ENCODE data around the gene NANOS2.
"Not testable (repeated sequence)": the region's sequence is repeated elsewhere in the genome, so short reads cannot be mapped to it uniquely, and the experiment has no call there.

Gene NANOS2

DNA sequence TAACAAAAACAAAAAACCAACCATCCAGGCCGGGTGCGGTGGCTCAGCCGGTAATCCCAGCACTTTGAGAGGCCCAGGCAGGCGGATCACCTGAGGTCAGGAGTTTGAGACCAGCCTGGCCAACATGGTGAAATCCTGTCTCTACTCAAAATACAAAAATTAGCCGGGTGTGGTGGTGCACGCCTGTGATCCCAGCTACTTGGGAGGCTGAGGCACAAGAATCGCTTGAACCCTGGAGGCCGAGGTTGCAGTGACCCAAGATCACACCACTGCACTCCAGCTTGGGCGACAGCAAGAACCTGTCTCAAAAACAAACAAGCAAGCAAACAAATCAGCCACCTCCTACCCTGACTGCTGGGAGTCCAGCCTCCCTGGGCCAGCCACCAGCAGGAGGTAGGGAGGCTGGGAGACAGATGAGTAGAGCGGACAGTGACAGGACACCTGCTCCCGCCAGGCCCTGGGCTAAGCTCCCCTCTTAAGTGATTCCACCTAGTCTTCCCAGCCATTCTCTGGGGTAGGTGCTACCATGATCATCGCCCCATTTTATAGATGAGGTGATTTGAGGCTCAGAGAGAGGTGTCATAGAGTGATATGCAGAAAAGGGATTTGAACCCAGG lies 18.5 kb downstream of the NANOS2 start:
- DNase-seq (ENCODE audit: low read depth, low spot score) = not testable (repeated sequence)

DNA sequence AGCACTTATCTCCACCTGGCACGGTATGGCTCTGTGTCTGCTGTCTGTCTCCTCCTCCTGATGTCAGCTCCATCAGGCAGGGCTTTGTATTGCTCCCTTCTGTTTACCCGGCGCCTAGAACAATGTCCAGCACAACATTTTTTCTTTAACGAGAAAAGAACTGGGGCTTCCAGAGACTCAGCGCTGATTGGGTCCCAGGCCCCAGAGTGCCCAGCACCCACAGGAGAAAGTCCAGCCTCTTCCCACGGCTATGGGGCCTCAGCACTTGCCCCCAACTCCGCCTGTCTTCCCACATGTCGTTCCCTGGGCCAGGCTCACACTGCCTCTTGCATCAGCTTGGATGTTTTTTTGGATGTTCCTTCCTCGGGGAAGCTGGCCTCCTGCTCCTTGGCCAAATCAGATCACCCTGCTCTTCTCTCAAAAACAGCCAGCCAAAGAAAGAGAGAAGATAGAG lies 19.0 kb downstream of the NANOS2 start:
- DNase-seq (ENCODE audit: low read depth, low spot score) = no peak

GRCh38 chr19:45890877-45891276 lies 23.7 kb downstream of the NANOS2 start:
- DNase-seq (ENCODE audit: low read depth, low spot score) = no peak

GRCh38 chr19:45889210-45889885 lies 25.2 kb downstream of the NANOS2 start:
- no peak for DNase-seq (ENCODE audit: low read depth, low spot score)

DNA sequence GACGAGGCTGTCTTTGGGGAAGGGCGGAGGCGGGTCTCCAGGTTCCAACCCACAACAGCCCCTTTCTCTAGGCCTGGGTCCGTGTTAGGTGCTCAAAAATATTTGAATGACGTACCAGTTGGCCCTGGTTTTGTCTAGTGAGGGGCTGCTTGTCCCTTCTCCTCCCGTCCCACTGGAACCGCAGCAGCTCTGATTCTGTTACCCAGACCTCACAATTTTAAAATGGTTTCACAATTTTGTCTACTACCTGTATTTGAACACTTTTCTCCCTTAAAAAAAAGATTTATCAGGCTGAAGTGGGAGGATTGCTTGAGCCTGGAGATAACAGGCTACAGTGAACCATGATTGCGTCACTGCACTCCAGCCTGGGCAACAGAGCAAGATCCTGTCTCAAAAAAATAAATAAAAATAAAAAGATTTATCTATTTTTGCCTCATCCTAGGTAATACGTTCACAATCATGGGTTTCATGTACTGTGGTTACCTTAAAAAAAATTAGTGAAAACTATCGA lies 27.3 kb downstream of the NANOS2 start:
- DNase-seq (ENCODE audit: low read depth, low spot score) = no peak

DNA sequence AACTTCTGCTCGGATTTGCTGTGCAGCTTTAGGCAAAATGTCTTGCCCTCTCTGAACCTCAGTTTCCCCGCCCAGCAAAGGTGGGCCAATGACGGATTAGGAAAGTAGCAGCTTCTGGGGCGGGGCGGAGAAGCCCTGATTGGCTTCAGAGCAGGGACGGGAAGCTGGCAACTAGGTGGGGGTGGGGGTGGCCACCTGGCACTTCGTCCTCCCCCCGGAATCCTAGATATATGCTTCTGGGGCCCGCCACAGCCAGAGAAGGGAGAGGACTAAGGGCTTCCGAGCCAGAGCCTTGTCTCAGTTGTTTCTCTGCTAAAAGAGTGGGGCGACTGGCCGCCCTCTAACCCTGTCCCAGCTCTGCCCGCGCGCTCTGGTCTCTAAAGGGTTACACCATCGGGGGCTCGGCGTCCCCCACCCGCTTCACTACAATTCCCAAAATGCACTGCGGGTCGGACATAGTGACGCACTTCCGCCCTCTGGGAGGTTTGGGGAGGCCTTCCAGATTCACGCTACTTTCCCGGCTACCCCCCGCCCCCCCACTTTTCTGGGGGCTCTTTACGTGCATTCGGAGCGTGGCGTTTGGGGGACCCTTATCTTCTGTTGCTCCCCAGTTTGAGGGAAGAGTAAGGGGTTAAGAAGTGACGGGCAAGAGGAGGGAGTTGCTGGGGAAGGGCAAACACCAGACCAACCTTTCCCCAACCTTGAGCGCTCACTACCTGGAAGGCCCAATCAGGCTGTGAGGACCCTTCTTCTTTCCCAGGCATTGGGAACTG lies 28.0 kb downstream of the NANOS2 start:
- peak; percentile 97 for DNase-seq (ENCODE audit: low read depth, low spot score)

- peak; percentile 97 for DNase-seq (ENCODE audit: low read depth, low spot score)
Measured at GRCh38 chr19:45885556-45886426, 28.8 kb downstream of the NANOS2 start, which contains the start of gene IRF2BP1. Gene IRF2BP1 (minus strand): TSS chr19:45886141. CDS start chr19:45885774, 367 bp downstream.

GRCh38 chr19:45884682-45885555 lies 29.7 kb downstream of the NANOS2 start:
- peak; percentile 45 for DNase-seq (ENCODE audit: low read depth, low spot score)

GRCh38 chr19:45883881-45884681 lies 30.5 kb downstream of the NANOS2 start:
- DNase-seq (ENCODE audit: low read depth, low spot score) = no peak

DNA sequence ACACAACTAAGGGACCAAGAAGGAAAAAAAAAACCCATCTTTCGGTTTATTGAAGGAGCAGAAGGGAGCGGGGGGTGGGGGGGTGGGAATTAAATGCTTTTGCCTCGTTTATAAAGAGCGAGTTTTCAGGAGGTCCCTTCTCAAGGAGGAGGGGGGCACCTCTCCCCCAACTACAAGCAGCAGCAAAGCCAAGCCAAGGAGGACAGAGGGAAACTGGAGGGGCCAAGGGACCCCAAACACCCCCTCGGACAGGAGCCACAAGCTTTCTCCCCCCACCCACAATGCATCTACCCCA lies 31.0 kb downstream of the NANOS2 start:
- no peak for DNase-seq (ENCODE audit: low read depth, low spot score)

GRCh38 chr19:45882652-45883585 lies 31.7 kb downstream of the NANOS2 start:
- peak; percentile 94 for DNase-seq (ENCODE audit: low read depth, low spot score)

- no peak for DNase-seq (ENCODE audit: low read depth, low spot score)
Measured at GRCh38 chr19:45881909-45882528, 32.6 kb downstream of the NANOS2 start.

DNA sequence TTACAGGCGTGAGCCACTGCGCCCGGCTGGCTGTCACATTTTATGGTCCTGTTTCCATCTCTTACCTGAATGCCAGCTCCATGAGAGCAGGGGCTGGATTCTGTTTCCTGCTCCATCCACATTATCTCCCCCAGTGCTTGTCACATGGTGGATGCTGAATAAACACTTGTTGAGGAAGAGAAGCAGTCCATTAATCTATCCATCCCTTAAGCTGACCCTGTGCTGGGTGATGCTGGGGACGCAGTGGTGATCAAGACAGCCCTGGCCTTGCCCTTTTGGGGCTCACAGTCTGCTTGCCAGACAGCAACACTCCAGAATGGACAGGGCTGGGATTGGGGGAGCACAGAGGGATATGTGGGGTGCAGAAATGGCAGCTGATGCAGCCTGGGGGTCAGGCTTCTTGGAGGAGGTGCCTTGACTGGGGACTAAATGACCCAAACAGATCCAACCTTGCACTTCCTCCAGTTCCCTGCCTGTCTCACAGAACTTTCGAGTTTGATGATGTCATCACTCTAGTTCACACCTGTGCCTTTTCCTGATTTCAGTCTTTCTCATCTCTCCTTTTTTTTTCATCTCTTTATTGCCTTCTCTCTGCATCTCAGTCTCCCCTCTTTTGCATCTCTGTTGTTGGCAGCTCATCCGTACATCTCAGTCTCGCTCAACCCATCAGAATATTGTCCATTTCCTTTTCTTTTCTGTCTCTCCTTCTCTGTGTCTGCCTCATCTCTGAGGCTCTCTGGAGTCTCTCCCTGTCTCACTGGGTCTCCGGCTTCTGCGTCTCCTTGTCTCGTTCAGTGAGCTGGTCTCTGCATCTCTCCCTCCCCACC lies 33.3 kb downstream of the NANOS2 start:
- no peak for DNase-seq (ENCODE audit: low read depth, low spot score)

DNA sequence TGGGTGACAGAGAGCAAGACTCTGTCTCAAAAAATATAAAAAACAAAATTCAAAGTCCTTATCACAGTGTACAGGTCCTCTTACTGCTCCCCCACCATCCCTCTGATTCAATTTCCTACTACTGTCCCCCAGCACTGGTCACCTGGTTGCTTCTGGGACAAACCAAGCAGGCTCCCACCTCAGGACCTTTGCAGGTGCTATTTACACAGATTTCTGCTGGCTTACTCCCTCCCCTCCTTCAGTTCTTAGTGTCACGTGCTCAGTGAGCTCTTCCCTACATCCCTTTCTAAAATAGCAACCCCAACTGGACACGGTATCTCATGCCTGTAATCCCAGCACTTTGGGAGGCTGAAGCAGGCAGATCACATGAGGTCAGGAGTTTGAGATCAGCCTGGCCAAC lies 34.6 kb downstream of the NANOS2 start:
- DNase-seq (ENCODE audit: low read depth, low spot score) = no peak

- DNase-seq (ENCODE audit: low read depth, low spot score) = no peak
Measured at GRCh38 chr19:45879055-45879454, 35.5 kb downstream of the NANOS2 start.

- no peak for DNase-seq (ENCODE audit: low read depth, low spot score)
Measured at GRCh38 chr19:45878043-45878794, 36.4 kb downstream of the NANOS2 start.

Data from astrocyte of the hippocampus (primary cell).